A673 (cell line): ENCODE data around the gene PPARGC1A.

Experiments used
- CTCF ChIP-seq: fragments of 300-800, 200-600 bp; sonication (generic); conservative IDR thresholded peaks from 2 replicates; pipeline ENCODE4 v1.5.1; 2017; ENCODE audit warnings: low read depth, mild to moderate bottlenecking, antibody characterized with exemption, low read length, moderate library complexity, mixed read lengths
- EZH2 ChIP-seq: fragments of 200-600 bp; sonication (generic); IDR thresholded peaks from 2 replicates; pipeline ENCODE4 v1.6.1; 2017; ENCODE audit warnings: borderline replicate concordance, low read depth, mild to moderate bottlenecking, mixed read lengths, antibody characterized with exemption, low read length; ENCODE audit not compliant: poor library complexity, severe bottlenecking

GRCh38 chr4:23899565-23899964, 9.7 kb upstream of the PPARGC1A start:
- TF ChIP-seq CTCF = no peak
- no peak for TF ChIP-seq EZH2
